Measurements from ENCODE around the gene OR10P1. TPM values are rescaled to one million over a fixed set of nuclear protein-coding genes. Genes with fewer than 3 reads are reported as not detected.
"Not testable (repeated sequence)": the region's sequence is repeated elsewhere in the genome, so short reads cannot be mapped to it uniquely, and the experiment has no call there.

OR10P1 gene
- total RNA-seq = not detected
- polyA plus RNA-seq = not detected
- not detected for total RNA-seq

GRCh38 chr12:55636853-55637252, at the start of gene OR10P1:
Gene OR10P1 (plus strand): TSS chr12:55636892. CDS start chr12:55636892, 0 bp downstream.
- DNase-seq (no peak), ATAC-seq (no peak)
- H3K27ac Mint-ChIP-seq = peak within 1 kb of the TSS in 6 of 9 donors; percentile 9 to 89 (median 72)
- Histone ChIP-seq H3K27ac (ENCODE audit: low read depth, low read length) (no peak within 1 kb of the TSS), H3K9me3 (ENCODE audit: control insufficient read depth in 2 of 3, low read length in 3 of 3) (no peaks in the 10 kb centered on the region), H3K36me3 (ENCODE audit: control insufficient read depth in 2 of 3, insufficient read depth in 3 of 3, low read length in 3 of 3) (no peaks in the 10 kb centered on the region), H3K4me1 (ENCODE audit: control insufficient read depth in 2 of 2, insufficient read depth in 2 of 2, low read length in 2 of 2) (peaks cover 0 to 4% of the 10 kb centered on the region in 2 donors), H3K4me3 (ENCODE audit: low read length) (no peak within 1 kb of the TSS), H3K27me3 (ENCODE audit: control insufficient read depth in 2 of 2, insufficient read depth in 2 of 2, low read length in 2 of 2) (no peaks in the 10 kb centered on the region)
- H3K4me3 Mint-ChIP-seq = peak within 1 kb of the TSS; percentile 1 to 73 (median 26)
- no peaks in the 10 kb centered on the region for H3K9me3 Mint-ChIP-seq
- POLR2A ChIA-PET = no interaction called here
- peaks cover 0 to 4% (median 0%) of the 10 kb centered on the region in 5 donors for H3K36me3 Mint-ChIP-seq
- peaks cover 6 to 11% (median 9%) of the 10 kb centered on the region in 7 donors for H3K4me1 Mint-ChIP-seq
- CTCF ChIA-PET = no interaction called here
- intact Hi-C loops (cut with micrococcal nuclease) = no loop called here
- peaks cover 10 to 19% (median 12%) of the 10 kb centered on the region in 5 donors for H3K27me3 Mint-ChIP-seq

- H3K4me1 ChIP-seq (ENCODE audit: control insufficient read depth in 2 of 2, insufficient read depth in 2 of 2, low read length in 2 of 2); POLR2A ChIA-PET; H3K4me3 ChIP-seq (ENCODE audit: low read length); intact Hi-C loops (cut with micrococcal nuclease); H3K4me3 Mint-ChIP-seq; H3K36me3 ChIP-seq (ENCODE audit: control insufficient read depth in 2 of 3, insufficient read depth in 3 of 3, low read length in 3 of 3); H3K27ac Mint-ChIP-seq; H3K27me3 ChIP-seq (ENCODE audit: control insufficient read depth in 2 of 2, insufficient read depth in 2 of 2, low read length in 2 of 2); CTCF ChIA-PET; ATAC-seq; H3K36me3 Mint-ChIP-seq; H3K27ac ChIP-seq (ENCODE audit: low read depth, low read length); H3K4me1 Mint-ChIP-seq; H3K9me3 ChIP-seq (ENCODE audit: control insufficient read depth in 2 of 3, low read length in 3 of 3): not testable (repeated sequence)
- H3K27me3 Mint-ChIP-seq = peaks cover 2 to 68% (median 36%) of the 10 kb centered on the region in 5 donors
- DNase-seq = peak in 1 of 9 donors; percentile 0
- H3K9me3 Mint-ChIP-seq = peaks cover 4 to 53% (median 16%) of the 10 kb centered on the region in 11 donors
Observed at GRCh38 chr12:55590152-55590551, 46.5 kb upstream of the OR10P1 start.

GRCh38 chr12:55607821-55608594, 28.7 kb upstream of the OR10P1 start:
- Histone ChIP-seq H3K9me3 (ENCODE audit: control insufficient read depth in 2 of 3, low read length in 3 of 3) (no peaks in the 10 kb centered on the region), H3K4me3 (ENCODE audit: low read length) (no peak overlapping the region), H3K27me3 (ENCODE audit: control insufficient read depth in 2 of 2, insufficient read depth in 2 of 2, low read length in 2 of 2) (no peaks in the 10 kb centered on the region), H3K4me1 (ENCODE audit: control insufficient read depth in 2 of 2, insufficient read depth in 2 of 2, low read length in 2 of 2) (no peaks in the 10 kb centered on the region), H3K27ac (ENCODE audit: low read depth, low read length) (no peak overlapping the region), H3K36me3 (ENCODE audit: control insufficient read depth in 2 of 3, insufficient read depth in 3 of 3, low read length in 3 of 3) (no peaks in the 10 kb centered on the region)
- no peak for ATAC-seq
- H3K4me1 Mint-ChIP-seq = no peaks in the 10 kb centered on the region
- CTCF ChIA-PET = no interaction called here
- H3K27me3 Mint-ChIP-seq = peaks cover 14 to 58% (median 31%) of the 10 kb centered on the region in 5 donors
- H3K9me3 Mint-ChIP-seq = peaks cover 0 to 4% (median 0%) of the 10 kb centered on the region in 11 donors
- POLR2A ChIA-PET = no interaction called here
- H3K36me3 Mint-ChIP-seq = no peaks in the 10 kb centered on the region
- no peak overlapping the region for H3K4me3 Mint-ChIP-seq
- no peak overlapping the region for H3K27ac Mint-ChIP-seq
- DNase-seq = no peak
- intact Hi-C loops (cut with micrococcal nuclease) = no loop called here

- Mint-ChIP-seq H3K4me3 (no peak overlapping the region), H3K9me3 (peaks cover 2 to 14% (median 9%) of the 10 kb centered on the region in 11 donors), H3K36me3 (peaks cover 0 to 8% (median 0%) of the 10 kb centered on the region in 5 donors), H3K4me1 (no peaks in the 10 kb centered on the region), H3K27ac (no peak overlapping the region), H3K27me3 (peaks cover 27 to 61% (median 30%) of the 10 kb centered on the region in 5 donors)
- Histone ChIP-seq H3K9me3 (ENCODE audit: control insufficient read depth in 2 of 3, low read length in 3 of 3) (no peaks in the 10 kb centered on the region), H3K4me1 (ENCODE audit: control insufficient read depth in 2 of 2, insufficient read depth in 2 of 2, low read length in 2 of 2) (no peaks in the 10 kb centered on the region), H3K27ac (ENCODE audit: low read depth, low read length) (no peak overlapping the region), H3K4me3 (ENCODE audit: low read length) (no peak overlapping the region), H3K27me3 (ENCODE audit: control insufficient read depth in 2 of 2, insufficient read depth in 2 of 2, low read length in 2 of 2) (no peaks in the 10 kb centered on the region), H3K36me3 (ENCODE audit: control insufficient read depth in 2 of 3, insufficient read depth in 3 of 3, low read length in 3 of 3) (no peaks in the 10 kb centered on the region)
- ChIA-PET POLR2A (no interaction called here), CTCF (no interaction called here)
- ATAC-seq (no peak), DNase-seq (no peak)
- intact Hi-C loops (cut with micrococcal nuclease) = no loop called here
Observed at GRCh38 chr12:55610598-55610997, 26.1 kb upstream of the OR10P1 start.

- CTCF ChIA-PET = no interaction called here
- H3K4me1 ChIP-seq (ENCODE audit: control insufficient read depth in 2 of 2, insufficient read depth in 2 of 2, low read length in 2 of 2) = no peaks in the 10 kb centered on the region
- no peaks in the 10 kb centered on the region for H3K27me3 ChIP-seq (ENCODE audit: control insufficient read depth in 2 of 2, insufficient read depth in 2 of 2, low read length in 2 of 2)
- no peak overlapping the region for H3K4me3 ChIP-seq (ENCODE audit: low read length)
- peaks cover 31 to 65% (median 43%) of the 10 kb centered on the region in 5 donors for H3K27me3 Mint-ChIP-seq
- intact Hi-C loops (cut with micrococcal nuclease) = no loop called here
- H3K27ac Mint-ChIP-seq = no peak overlapping the region
- DNase-seq = no peak
- POLR2A ChIA-PET = interaction anchor here (0.6 kb wide), 1 partner anchor 109 kb away, joined by 3 read pairs; no protein-coding TSS in a partner anchor
- no peak overlapping the region for H3K27ac ChIP-seq (ENCODE audit: low read depth, low read length)
- H3K4me1 Mint-ChIP-seq = no peaks in the 10 kb centered on the region
- peaks cover 0 to 24% (median 0%) of the 10 kb centered on the region in 5 donors for H3K36me3 Mint-ChIP-seq
- ATAC-seq = no peak
- peaks cover 5 to 35% (median 23%) of the 10 kb centered on the region in 11 donors for H3K9me3 Mint-ChIP-seq
- no peak overlapping the region for H3K4me3 Mint-ChIP-seq
- H3K9me3 ChIP-seq (ENCODE audit: control insufficient read depth in 2 of 3, low read length in 3 of 3) = no peaks in the 10 kb centered on the region
- H3K36me3 ChIP-seq (ENCODE audit: control insufficient read depth in 2 of 3, insufficient read depth in 3 of 3, low read length in 3 of 3) = no peaks in the 10 kb centered on the region
Observed at GRCh38 chr12:55612646-55613045, 24.0 kb upstream of the OR10P1 start.

GRCh38 chr12:55614764-55615163, 21.9 kb upstream of the OR10P1 start:
- ChIA-PET POLR2A (no interaction called here), CTCF (interaction anchor here (0.6 to 1.5 kb wide), 3 partner anchors 12 to 426 kb away, joined by 3 to 4 read pairs (median 3); no protein-coding TSS in a partner anchor)
- Mint-ChIP-seq H3K4me1 (peaks cover 0 to 4% (median 0%) of the 10 kb centered on the region in 7 donors), H3K4me3 (no peak overlapping the region), H3K27ac (no peak overlapping the region), H3K36me3 (peaks cover 0 to 24% (median 0%) of the 10 kb centered on the region in 5 donors), H3K9me3 (peaks cover 5 to 38% (median 23%) of the 10 kb centered on the region in 11 donors), H3K27me3 (peaks cover 23 to 58% (median 37%) of the 10 kb centered on the region in 5 donors)
- no peak overlapping the region for H3K4me3 ChIP-seq (ENCODE audit: low read length)
- no peaks in the 10 kb centered on the region for H3K9me3 ChIP-seq (ENCODE audit: control insufficient read depth in 2 of 3, low read length in 3 of 3)
- DNase-seq (no peak), ATAC-seq (no peak)
- no peaks in the 10 kb centered on the region for H3K4me1 ChIP-seq (ENCODE audit: control insufficient read depth in 2 of 2, insufficient read depth in 2 of 2, low read length in 2 of 2)
- intact Hi-C loops (cut with micrococcal nuclease) = no loop called here
- H3K36me3 ChIP-seq (ENCODE audit: control insufficient read depth in 2 of 3, insufficient read depth in 3 of 3, low read length in 3 of 3) = no peaks in the 10 kb centered on the region
- H3K27ac ChIP-seq (ENCODE audit: low read depth, low read length) = no peak overlapping the region
- no peaks in the 10 kb centered on the region for H3K27me3 ChIP-seq (ENCODE audit: control insufficient read depth in 2 of 2, insufficient read depth in 2 of 2, low read length in 2 of 2)
